Cortex of kidney (tissue), 1 donor: Measurements from ENCODE around the gene PSMC3.
A peak's percentile ranks its signal among the peaks of the same experiment; 100 is the strongest.
"Not testable (repeated sequence)": the region's sequence is repeated elsewhere in the genome, so short reads cannot be mapped to it uniquely, and the experiment has no call there.

Experiments used
- DNase-seq: peaks from one replicate; lab custom pipeline; 2025; lab: John Stamatoyannopoulos, UW

The PSMC3 gene

DNA sequence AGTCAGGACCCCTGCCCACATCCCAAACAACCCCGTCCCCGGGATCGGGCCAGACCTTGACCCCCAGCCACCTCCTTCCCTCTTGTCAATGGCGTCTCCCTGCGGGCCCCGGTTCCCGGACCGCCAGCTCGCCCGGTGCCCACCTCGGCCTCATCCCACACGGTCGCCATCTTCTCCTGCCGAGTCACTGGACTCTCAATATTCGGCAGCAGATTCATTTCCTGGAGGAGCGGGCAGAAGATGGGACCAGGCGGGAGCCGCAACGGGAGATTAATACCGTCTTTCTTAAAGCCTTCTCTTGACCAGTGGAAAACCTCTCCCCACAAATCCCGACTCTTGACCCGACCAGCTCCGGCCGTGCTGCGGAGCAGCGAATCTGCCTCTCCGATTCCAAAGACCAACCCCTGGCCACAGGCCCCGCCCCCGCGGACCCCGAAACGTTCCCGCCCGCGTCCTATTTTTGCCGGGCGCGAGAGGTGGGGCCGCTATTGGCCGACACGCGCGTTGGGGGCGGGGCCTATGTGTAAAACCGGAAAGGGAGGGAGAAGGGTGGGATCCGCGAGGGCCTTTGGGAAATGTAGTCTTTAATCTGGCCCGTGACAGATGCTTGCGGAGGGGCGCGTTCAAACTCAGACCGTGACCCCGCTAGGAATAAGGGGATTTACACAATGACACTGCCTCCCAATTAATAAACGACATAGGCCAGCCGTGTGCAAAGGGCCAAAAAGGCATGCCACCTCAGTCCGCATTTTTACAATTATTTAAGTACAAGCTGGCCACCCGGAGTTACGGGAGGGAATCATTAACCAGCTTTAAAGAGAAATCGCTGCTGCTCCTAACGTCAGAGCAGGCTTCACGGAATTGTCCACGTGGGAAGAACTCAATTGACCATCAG is at the start of gene PSMC3:
Gene PSMC3 (minus strand): TSS at position 378 of the 895 bp plus-strand sequence. CDS start 160 bp downstream, at position 218.
- DNase-seq = peak; percentile 81

DNA sequence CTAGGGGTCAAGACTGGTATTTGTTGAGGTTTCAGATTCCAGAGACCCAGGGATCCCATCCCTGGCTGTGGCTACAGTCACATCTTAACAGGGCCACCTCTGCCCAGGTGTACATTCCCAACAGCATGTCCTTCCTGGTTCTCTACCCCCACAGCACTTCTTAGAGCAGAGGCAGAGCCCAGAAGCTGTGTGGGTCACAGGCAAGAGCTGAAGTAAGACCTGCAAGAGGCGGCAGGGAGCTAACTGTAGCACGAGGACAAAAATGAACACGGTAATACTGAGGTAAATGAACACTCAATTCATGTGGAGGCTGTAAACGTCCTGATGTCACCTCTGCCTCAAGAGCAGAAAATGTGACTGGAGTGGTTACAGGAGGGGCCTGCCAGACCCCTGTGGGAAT is 44.4 kb upstream of the PSMC3 start:
- no peak for DNase-seq

DNA sequence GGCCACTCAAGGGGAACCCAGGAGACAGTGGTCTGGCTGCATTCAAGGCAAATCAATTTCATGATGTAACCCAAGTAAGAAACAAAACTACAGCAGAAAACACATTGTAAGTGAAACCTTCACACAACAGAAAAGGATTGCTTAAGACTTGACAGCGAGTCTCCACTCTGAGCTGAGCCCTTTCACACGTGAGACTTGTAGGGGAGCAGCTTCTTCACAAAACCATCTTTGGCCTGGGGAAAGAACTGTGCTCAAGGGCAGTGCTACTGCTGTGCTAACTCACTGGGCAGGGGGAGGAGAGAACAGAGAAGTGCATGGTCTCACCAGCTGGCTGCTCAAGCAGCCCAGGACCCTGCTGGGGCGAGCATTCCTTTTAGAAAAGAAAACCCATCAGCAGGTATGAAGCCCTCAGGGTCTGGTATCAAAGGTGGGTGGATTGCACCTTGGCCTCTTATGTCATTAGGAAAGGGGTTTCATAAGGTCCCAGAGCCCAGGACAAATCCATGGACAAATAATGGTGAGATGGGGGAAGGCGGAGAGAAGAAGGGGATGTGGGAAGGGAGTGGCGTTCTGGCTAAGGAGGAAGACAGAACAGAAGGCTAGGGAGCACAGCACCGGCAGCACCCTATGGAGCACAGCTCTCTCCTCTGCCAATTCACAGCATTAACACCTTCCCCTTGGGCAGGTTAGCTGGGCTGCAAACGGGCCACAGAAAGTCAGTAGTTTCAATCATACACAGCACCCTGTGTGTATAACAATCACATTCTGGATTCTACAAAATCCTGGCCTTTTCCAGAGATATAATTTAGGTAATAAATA is 43.3 kb upstream of the PSMC3 start:
- no peak for DNase-seq

DNA sequence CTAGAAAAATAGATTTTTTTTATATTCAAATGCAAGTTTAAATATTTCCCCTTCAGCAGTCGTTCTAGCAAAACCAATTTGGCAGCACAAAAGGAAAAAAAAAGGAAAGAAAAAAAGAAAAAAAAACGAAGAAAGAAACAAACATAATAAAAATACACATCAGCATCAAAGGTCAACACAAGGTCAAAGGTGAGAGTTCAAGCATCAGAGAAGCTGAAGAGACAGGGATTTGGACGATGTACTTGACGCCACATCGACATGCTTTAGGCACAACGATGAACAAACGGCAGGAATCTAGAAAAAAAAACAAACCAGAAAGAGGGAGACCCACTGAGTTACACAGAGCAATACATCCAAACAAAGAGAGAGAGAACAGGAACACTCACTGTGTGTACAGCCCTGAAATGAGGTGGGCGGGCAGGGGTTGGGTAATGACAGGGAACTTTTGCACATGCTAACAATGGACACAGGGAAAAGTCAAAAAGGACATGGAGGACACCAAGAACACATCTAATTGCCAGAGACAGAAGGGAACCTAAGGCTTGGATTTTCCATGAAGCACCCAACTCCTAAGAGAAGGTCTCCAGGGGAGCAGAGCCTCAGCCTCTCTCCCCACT is 42.5 kb upstream of the PSMC3 start:
- DNase-seq = no peak

DNA sequence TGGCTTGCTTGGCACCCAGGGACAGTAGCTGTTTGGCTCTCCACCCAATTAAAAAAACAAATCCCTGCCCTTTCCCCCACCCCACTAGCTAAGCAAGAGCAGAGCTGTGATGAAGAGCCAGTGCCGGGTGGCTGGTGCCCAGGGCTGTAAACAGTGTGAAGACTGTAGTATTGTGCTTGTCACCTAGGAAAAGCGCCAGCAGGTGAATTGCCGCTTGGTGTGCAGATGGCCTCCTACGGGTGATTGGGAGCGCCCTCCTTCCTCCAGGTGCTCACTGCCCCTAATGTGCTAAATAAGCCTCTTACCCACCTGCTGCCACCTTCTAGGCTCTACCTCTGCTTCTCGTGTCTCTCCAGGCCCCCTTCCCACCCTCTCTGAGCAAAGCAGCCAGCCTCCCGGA is 41.1 kb upstream of the PSMC3 start:
- DNase-seq = no peak

DNA sequence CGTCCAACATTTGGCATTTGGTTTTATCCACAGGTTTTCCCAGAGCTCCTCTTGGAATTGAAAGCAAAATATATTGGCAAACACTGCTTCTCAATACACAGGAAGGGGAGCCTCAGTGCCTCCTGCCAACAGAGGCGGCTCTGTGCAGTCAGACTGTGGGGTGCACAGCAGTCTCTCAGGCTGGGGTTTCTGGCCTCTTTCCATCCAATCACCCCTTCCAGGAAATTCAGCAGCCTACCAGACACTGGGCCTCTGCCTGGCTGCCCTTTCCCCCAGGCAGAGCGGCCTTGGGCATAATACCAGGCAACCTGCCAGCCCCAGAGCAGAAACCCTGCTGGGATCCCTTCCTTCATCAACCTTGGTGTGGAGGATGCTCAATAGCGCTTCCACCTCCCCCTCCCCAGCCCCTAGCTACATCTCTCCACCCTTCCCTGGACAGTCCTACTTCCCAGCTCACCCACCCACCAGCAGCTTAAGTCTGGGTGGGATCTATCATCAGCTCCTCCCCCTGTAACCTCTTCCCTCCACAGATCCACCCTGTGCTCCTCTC is 40.5 kb upstream of the PSMC3 start:
- DNase-seq = no peak

DNA sequence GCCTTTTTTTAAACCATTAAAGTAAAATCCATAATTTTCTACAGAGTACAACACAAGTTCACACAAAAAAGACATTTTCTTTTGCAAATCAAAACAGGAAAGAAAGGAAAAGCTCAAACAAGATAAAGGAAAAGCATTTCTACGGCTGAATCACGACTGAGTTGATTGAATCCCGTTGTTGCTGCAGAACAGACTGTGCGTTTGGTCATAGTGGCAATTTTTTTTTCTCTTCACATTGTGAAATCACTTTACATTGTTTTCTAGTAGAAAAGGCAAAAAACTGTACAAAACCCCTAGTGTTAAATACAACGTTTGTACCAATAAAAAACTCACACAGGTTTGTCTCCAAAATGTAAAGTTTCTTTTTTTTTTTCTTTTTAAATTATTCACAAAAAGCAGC is 40.0 kb upstream of the PSMC3 start:
- no peak for DNase-seq

DNA sequence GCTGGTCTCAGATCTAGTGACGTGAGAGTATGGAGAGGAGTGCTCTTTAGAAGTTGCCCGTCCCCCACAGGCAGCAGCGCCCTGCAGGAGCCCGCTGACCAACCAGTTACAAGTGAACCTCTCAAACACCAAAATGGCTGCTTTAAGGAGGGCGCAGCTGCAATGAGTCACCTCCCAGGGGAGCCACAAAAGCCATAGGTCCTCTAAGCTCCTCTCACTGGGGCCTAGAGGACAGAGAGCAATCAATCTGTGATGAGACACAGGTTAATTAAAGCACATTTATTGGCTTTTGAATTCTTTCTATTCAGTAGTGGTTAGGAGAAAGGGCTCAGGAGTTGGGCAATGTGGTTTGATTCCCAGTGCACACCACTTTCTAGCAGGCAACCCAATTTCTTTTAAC is 38.2 kb upstream of the PSMC3 start:
- no peak for DNase-seq

DNA sequence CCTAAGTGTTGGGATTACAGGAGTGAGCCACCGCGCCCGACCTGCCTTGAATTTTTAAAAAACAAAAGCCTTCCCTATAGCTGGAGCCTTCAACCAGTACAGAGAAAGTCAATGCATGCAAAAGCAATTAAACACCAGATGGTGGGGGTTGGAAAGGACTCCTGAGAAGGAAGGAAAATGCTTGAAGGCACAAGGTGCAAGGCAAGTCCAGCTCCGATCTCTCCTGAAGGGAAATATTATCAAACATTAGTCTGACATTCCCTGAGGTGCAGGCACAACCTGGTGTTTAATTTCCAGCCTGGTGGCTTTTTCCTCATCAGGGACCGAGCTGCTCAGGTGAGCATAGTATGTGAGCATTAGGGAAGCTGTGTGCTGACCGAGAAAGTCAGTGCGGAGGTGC is 35.6 kb upstream of the PSMC3 start:
- DNase-seq = no peak

DNA sequence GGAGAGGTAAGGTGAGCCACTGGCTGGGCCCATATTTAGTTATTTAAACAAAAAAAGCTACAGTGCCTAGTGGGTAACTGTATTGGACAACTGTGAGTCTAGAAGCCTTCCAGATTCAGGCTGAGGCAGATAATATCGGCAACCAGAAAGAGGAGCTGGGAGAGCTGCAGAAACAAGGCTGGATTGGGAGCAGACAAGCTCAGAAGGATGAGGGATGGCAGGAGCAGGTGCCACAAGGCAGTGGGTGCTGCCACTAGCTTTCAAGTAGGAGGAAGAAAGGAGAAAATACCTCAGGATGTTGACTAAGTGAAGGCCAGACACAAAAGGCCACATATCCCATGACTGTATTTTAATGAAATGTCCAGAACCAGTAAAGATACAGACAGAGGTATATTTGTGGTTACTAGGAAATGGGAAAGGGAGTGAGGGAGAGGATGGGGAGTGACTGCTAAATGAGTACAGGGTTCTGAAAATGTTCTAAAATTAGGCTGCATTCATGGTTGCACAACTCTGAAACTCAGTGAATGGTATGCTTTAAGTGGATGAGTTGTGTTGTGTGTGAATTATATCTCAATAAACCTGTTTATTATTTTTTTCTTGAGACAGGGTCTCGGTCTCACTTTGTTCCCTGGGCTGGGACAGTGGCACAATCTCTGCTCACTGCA is 34.5 kb upstream of the PSMC3 start:
- DNase-seq = no peak

DNA sequence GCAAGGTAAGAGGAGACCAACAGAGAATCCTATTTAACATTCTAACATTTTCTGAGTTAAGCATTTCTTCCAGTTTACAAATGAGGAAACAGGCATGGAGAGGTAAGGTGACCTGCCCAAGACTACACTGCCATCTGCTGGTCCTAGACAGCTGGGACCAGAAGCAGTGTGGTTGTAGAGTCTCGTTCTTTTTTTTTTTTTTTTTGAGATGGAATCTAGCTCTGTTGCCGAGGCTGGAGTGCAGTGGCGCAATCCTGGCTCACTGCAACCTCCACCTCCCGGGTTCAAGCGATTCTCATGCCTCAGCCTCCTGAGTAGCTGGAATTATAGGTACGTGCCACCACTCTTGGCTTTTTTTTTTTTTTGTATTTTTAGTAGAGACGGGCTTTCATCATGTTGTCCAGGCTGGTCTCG is 28.0 kb upstream of the PSMC3 start:
- DNase-seq = not testable (repeated sequence)

DNA sequence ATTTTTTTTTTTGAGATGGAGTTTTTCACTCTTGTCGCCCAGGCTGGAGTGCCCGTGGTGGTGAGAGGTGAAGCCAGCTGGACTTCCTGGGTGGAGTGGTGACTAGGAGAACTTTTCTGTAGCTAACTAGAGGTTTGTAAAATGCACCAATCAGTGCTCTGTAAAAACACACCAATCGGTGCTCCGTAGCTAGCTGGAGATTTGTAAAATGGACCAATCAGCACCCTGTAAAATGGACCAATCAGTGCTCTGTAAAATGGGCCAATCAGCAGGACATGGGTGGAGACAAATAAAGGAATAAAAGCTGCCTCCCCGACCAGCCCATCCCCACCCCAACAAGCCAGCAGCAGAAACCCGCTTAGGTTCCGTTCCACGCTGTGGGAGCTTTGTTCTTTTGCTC is 27.1 kb upstream of the PSMC3 start:
- DNase-seq = no peak

DNA sequence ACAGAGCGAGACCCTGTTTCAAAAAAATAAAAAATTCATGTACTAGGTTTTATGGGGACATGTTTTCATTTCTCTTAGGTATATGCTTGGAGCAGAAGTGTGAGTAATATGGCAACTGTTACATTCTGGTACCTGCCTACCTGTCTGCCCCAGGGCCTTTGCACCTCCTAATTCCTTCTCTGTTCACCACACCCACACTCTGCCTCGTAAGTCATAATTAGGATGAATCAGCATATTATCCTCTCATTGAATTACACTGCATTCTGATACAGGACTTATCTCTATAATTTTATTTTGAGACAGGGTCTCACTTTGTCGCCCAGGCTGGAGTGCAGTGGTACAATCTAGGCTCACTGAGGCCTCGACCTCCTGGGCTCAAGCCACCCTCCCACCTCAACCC is 25.8 kb upstream of the PSMC3 start:
- no peak for DNase-seq

DNA sequence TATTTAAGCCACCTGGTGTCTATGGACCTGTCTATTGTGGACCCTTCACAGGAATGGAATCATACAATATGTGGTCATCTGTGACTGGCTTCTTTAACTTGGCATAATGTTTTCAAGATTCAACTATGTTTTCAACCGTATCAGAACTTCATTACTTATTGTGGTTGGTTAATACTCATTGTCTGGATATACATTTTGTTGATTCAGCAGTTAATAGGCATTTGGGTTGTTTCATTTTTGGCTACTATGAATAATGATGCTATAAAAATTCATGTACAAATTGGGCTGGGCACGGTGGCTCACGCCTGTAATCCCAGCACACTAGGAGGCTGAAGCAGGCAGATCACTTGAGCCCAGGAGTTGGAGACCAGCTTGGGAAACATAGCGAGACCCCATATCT is 25.2 kb upstream of the PSMC3 start:
- DNase-seq = no peak

DNA sequence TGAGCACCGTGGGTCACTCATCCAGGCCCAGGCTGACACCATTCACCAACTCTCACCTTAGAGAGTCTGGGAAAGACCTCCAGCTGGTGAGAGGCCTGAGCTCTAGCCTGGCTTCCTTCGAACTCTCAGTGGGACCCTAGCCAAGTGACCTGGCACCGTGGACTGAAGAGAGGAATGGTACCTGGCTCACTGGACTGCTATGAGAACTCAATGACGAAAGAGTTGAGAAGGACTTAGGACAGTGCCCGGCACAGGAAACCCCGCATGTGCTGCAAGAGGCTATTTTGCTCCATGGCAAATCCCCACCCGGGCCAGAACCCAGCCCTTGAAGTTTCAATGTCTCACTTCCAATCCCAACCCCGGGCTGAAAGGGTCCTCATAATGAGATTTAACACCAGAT is 23.3 kb upstream of the PSMC3 start:
- DNase-seq = no peak

DNA sequence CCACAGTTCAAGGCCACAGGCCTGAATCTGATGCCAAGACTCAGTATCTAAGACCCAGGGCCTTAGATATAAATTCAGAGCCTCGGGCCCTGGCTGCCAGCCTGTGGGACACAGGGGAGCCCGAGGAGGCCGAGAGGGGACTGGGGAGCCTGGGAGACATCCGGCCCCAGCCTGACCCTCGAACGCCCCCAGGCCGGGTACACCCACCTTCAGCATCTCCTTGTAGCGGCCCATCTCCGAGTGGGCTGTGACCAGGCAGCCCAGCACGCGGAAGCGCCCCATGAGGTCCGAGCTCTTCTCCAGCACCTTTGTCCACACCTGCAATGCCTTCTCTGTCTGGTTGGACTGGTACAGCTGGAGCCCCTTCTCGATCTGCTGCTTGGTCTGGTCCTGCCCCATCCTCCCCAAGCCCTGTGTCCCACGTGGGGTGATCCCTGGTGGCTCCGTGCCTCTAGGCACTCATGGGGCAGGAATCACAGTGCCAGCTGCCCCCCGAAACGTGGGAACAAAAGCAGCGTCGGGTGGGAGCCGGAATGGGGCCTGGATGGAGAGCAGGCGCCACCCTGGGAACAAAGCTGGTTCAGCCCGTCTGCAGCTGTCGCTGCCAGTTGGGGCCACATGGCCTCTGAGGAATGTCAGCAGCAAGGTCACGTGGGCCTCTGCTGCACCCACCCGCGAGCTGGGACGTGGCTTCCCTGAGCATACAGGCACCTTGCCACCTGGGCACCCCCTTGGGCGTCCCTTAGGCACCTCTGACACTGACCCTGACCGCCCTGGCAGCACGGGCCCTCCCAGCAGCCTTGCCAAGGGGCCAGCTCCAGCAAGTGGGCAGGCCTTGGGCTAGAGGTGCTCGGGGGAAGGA is 22.6 kb upstream of the PSMC3 start, which contains the start of gene RAPSN:
Gene RAPSN (minus strand): TSS at position 571 of the 862 bp plus-strand sequence. CDS start 172 bp downstream, at position 399.
- DNase-seq = no peak

DNA sequence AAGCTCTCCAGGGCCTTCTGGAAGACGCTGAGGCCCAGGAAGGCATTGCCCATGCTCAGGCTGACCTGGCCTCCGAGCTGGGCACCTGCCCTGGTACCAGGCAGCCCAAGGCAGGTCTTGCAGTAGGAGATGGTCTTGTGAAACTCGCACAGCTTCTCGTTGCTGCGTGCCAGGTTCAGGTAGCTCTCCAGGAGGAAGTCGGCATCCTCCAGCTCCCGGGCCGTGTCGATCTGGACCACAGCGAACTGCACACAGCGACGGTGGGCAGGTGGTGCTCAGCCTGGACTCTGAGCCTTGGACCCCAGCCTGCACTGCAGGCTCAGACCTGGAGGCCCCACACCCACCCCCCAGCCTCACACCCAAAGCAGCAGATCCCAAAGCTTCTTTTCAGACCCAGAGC is 21.7 kb upstream of the PSMC3 start:
- DNase-seq = no peak

DNA sequence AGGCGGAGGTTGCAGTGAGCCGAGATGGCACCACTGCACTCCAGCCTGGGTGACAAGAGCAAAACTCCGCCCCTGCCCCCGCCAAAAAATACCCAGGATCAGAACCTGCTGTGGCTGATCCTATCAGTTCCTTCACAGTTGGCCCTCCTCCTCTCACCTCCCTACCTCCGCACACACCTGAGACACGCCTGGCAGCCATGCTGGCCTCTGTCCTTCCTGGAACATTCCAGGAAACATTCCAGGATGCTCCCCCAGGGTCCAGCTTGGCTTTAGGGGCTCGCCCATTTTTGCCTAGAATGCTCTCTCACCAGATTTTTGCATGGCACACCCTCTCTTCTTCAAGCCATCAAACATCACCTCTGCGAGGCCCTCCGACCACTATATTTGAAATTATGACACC is 20.6 kb upstream of the PSMC3 start:
- DNase-seq = no peak

DNA sequence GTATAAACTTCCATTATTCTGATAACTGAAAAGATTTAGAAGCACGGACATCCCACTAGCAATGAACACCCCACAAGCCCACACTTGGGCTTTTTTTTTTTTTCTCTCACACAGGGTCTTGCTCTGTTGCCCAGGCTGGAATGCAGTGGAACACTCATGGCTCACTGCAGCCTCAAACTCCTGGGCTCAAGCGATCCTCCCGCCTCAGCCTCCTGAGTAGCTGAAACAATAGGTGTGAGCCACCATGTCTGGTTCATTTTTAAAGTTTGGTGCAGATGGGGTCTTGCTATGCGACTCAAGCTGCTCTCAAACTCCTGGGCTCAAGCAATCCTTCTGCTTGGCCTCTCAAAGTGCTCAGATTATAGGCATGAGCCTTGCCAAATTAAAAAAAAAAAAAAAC is 19.6 kb upstream of the PSMC3 start:
- DNase-seq = no peak

DNA sequence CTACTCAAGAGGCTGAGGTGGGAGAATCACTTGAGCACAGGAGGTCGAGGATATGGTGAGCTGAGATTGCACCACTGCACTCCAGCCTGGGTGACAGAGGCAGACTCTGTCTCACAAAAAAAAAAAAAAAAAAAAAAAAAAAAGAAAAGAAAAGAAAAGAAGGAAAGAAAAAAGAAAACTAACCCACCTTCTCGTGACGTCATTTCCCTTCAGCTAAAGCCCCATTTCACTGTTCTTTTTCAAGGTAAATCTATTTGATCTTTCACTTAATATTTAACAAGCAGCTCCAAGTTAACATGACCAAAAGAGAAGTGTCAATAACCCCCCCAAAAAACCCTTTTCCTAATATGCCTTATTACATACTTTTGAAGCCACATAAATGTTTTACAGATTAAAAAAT is 17.6 kb upstream of the PSMC3 start:
- no peak for DNase-seq
